T follicular helper cell (primary cell): ENCODE results near the gene OBSCN.
"Not testable (repeated sequence)": the region's sequence is repeated elsewhere in the genome, so short reads cannot be mapped to it uniquely, and the experiment has no call there.

Source experiments
- DNase-seq: peaks from one replicate; pipeline ENCODE4 v3.0.0-alpha.2; 2020; ENCODE audit warnings: low read depth

The OBSCN gene

GRCh38 chr1:228213917-228214808, 6.3 kb downstream of the OBSCN start:
- no peak for DNase-seq

- no peak for DNase-seq
Measured at GRCh38 chr1:228214921-228215662, 7.2 kb downstream of the OBSCN start.

GRCh38 chr1:228215663-228216116, 7.8 kb downstream of the OBSCN start:
- DNase-seq: no peak

- DNase-seq: no peak
Measured at GRCh38 chr1:228216371-228217320, 8.8 kb downstream of the OBSCN start.

- DNase-seq: no peak
Measured at GRCh38 chr1:228217551-228218344, 9.9 kb downstream of the OBSCN start.

GRCh38 chr1:228218513-228219244, 10.8 kb downstream of the OBSCN start:
- no peak for DNase-seq

- DNase-seq: no peak
Measured at GRCh38 chr1:228219245-228219961, 11.6 kb downstream of the OBSCN start.

- no peak for DNase-seq
Measured at GRCh38 chr1:228219962-228220780, 12.3 kb downstream of the OBSCN start.

GRCh38 chr1:228221097-228221496, 13.3 kb downstream of the OBSCN start:
- DNase-seq: not testable (repeated sequence)

- no peak for DNase-seq
Measured at GRCh38 chr1:228222548-228222947, 14.7 kb downstream of the OBSCN start.

GRCh38 chr1:228224198-228225164, 16.6 kb downstream of the OBSCN start:
- no peak for DNase-seq

- no peak for DNase-seq
Measured at GRCh38 chr1:228225165-228225710, 17.4 kb downstream of the OBSCN start.

- no peak for DNase-seq
Measured at GRCh38 chr1:228225740-228226139, 17.9 kb downstream of the OBSCN start.

- DNase-seq: no peak
Measured at GRCh38 chr1:228226141-228226874, 18.5 kb downstream of the OBSCN start.

- DNase-seq: no peak
Measured at GRCh38 chr1:228226956-228227791, 19.3 kb downstream of the OBSCN start.

- not testable (repeated sequence) for DNase-seq
Measured at GRCh38 chr1:228228147-228228546, 20.3 kb downstream of the OBSCN start.
